GM19452 (cell line): ENCODE results near the gene LRP5.
"Not testable (repeated sequence)": the region's sequence is repeated elsewhere in the genome, so short reads cannot be mapped to it uniquely, and the experiment has no call there.

Experiments
- ATAC-seq: cut with Tn5 transposase; IDR thresholded peaks from one replicate; pipeline ENCODE4 v1.9.1; 2021; ENCODE audit not compliant: unreplicated experiment

LRP5 gene

GRCh38 chr11:68387840-68388239 lies 75.4 kb downstream of the LRP5 start:
- no peak for ATAC-seq

- no peak for ATAC-seq
Observed at GRCh38 chr11:68388595-68389198, 76.3 kb downstream of the LRP5 start.

- ATAC-seq = no peak
Observed at GRCh38 chr11:68390315-68390714, 77.9 kb downstream of the LRP5 start.

DNA sequence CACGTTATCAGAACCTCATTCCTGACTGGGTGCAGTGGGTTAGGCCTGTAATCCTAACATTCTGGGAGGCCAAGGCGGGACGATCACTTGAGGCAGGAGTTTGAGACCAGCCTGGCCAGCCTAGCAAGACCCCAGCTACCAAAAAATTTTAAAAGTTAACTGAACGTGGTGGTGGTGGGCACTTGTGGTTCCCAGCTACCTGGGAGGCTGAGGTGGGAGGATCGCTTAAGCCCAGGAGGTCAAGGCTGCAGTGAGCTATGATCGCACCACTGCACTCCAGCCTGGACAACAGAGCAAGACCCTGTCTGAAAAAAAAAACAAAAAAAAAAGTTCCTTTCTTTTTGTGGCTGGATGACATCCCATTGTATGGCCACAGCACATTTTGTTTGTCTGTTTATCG lies 80.4 kb downstream of the LRP5 start:
- ATAC-seq = no peak

DNA sequence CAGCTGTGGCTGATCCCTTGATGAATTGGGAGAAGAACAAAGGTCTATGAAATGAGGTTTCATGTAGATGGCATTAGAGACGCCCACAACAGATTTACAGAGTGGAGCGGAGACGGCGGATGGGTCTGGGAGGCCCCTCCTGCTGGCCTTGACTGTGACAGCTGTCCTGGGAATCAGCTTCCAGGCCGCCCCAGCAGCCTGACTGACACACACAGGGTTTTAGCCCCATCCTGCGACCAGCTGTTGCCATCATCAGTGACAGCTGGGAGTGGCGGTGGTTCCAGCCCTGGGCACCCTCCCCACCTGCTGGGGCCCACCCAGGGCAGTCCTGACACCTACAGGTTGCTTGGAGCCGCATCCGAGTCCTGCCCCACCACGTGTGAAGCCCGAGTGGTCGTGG lies 84.1 kb downstream of the LRP5 start:
- ATAC-seq = no peak

DNA sequence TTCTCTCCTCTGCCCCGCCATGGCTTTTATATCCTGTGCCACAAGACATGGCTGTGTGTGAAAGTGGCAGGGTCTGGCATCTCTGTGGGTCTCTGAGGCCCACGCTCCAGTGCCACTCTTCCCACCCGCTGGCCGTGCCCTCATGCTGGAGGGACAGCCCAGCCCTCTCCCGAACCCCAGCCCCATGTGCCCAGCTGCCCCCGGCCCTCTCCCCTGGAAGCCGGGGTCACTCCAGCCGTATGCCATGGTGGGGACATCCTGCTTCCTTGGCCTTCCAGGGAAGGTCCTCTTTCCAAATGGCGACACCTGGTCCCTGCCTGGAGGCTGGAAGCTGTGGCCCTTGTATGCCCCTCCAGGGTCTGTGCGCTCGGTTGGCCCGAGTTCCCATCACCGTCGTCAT lies 84.9 kb downstream of the LRP5 start:
- no peak for ATAC-seq

DNA sequence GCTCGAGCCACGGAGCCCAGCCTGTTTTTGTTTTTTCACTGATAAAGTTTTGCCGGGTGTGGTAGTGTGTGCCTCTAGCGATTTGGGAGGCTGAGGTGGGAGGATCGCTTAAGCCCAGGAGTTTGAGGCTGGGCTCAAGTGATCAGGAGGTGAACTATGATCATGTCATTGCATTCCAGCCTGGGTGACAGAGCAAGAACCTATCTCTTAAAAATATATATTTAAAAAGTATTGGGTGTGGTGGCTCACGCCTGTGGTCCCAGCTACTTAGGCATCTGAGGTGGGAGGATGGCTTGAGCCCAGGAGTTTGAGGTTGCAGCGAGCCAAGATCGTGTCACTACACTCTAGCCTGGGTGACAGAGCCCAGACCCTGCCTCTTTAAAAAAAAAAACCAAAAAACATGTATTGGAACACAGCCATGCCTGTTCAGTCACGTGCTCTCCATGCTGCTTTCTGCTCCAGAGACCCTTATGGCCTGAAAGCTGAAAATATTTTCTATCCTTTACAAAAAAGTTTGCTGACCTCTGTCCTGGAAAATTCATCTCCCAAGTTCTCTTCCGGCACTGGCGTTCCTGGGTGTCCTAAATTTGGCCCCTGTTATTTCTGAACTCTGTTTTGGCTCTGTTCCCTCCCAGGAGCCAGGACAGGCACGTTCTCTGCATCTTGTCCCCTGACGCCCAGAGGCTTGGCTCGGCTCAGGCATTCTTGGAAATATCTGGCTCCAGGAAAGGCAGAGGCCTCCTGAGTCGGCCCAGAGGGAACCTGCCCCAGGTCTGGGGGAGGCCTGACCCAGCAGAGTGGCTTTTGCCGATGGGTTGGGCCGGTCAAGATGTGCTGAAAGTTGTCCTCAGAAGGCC lies 86.8 kb downstream of the LRP5 start:
- no peak for ATAC-seq

DNA sequence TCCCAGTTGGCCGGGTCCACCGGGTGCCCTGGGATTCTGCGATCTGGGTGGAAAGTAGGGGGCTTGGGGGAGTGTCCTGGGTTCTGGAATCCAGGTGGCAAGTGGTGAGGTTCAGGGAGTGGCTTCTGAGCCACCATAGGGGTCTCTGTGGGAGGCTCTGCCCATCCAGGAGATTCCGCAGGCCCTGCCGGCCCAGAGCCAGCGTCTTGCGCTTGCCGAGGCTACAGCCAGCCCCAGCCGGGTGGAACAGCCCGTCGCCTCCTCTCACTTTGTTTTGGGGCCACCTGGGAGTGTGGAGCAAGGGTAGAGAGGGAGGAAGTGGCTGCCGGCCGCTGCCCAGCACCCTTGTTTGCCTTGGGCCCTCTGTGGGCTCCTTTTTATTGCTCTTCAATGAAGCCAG lies 87.5 kb downstream of the LRP5 start:
- ATAC-seq = no peak

- ATAC-seq = not testable (repeated sequence)
Observed at GRCh38 chr11:68400584-68400983, 88.2 kb downstream of the LRP5 start.

- ATAC-seq = no peak
Observed at GRCh38 chr11:68401856-68402255, 89.5 kb downstream of the LRP5 start.

DNA sequence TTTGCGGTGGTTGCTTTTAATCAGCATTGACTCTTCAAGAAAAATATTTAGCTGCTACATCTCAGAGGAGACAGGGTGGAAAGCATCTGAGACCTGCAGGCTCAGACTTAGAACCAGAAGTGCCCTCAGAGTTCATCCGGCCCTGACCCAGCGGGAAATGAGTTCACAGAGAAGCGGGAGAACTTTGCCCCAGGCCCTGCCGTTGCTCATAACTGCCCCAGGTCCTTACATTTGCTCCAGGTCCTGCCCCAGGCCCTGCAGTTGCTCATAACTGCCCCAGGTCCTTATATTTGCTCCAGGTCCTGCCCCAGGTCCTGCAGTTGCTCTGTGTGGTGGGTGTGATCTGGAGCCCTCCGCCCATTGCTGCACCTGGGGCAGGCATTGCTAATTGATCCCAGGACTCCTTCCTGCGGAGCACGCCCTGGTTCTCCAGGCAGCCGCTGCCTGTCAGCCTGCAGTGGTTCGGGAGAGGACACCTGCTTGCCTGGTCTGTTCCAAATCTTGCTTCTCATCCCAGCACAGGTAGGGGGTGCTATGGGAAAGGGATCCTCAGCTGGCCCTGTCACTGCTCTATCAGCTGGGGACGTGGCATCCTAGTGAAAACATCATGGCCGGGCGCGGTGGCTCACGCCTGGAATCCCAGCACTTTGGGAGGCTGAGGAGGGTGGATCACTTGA lies 90.1 kb downstream of the LRP5 start:
- ATAC-seq = no peak

DNA sequence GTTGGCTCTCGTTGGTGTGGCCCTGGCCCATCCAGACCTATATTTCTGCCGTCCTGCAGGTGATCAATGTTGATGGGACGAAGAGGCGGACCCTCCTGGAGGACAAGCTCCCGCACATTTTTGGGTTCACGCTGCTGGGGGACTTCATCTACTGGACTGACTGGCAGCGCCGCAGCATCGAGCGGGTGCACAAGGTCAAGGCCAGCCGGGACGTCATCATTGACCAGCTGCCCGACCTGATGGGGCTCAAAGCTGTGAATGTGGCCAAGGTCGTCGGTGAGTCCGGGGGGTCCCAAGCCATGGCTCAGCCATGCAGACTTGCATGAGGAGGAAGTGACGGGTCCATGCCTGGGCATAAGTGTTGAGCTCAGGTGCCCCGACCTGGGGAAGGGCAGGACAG lies 91.0 kb downstream of the LRP5 start:
- ATAC-seq = no peak

DNA sequence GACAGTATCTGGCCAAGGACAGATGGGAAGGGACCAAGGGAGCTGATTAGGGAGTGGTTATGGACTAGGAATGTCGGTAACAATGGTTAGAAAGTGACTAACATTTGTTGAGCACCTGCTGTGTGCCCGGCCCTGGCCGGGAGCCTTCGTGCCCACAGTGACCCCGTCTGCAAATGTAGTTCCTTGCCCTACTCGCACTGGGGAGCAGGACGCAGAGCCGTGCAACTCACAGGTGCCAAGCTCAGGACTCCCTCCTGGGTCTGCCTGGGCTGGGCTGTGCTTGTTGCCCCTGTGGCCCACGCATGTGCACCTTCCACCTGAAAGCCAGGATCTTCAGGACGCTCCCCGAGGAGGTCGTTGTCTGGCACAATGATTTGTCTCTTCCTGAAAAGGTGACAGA lies 91.4 kb downstream of the LRP5 start:
- ATAC-seq = no peak

GRCh38 chr11:68406324-68407313 lies 94.2 kb downstream of the LRP5 start:
- ATAC-seq = no peak

GRCh38 chr11:68408512-68408911 lies 96.1 kb downstream of the LRP5 start:
- no peak for ATAC-seq

DNA sequence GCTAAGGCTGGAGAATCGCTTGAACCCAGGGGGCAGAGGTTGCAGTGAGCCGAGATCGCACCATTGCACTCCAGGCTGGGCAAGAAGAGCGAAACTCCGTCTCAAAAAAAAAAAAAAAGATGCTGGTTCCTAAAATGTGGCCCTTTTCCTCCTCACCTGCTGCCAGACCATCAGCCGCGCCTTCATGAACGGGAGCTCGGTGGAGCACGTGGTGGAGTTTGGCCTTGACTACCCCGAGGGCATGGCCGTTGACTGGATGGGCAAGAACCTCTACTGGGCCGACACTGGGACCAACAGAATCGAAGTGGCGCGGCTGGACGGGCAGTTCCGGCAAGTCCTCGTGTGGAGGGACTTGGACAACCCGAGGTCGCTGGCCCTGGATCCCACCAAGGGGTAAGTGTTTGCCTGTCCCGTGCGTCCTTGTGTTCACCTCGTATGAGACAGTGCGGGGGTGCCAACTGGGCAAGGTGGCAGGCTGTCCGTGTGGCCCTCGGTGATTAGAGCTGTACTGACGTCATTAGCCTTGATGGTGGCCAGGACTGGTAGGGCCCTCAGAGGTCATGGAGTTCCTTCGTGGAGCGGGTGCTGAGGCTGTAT lies 97.5 kb downstream of the LRP5 start:
- ATAC-seq = no peak

DNA sequence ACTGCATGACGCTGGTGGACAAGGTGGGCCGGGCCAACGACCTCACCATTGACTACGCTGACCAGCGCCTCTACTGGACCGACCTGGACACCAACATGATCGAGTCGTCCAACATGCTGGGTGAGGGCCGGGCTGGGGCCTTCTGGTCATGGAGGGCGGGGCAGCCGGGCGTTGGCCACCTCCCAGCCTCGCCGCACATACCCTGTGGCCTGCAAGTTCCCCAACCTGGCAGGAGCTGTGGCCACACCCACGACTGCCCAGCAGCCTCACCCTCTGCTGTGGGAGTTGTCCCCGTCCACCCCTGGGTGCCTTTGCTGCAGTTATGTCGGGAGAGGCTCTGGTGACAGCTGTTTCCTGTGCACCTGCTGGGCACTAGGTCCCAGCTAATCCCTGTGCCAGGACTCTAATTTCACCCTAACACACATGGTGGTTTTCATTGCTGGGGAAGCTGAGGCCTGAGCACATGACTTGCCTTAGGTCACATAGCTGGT lies 99.2 kb downstream of the LRP5 start:
- no peak for ATAC-seq

- ATAC-seq = no peak
Observed at GRCh38 chr11:68412593-68413475, 100.4 kb downstream of the LRP5 start.

DNA sequence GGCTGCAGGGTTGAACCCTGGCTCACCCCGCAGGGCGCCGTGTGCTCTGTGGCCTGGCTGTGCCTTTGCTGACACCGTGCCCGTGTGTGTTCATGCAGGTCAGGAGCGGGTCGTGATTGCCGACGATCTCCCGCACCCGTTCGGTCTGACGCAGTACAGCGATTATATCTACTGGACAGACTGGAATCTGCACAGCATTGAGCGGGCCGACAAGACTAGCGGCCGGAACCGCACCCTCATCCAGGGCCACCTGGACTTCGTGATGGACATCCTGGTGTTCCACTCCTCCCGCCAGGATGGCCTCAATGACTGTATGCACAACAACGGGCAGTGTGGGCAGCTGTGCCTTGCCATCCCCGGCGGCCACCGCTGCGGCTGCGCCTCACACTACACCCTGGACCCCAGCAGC lies 101.2 kb downstream of the LRP5 start:
- no peak for ATAC-seq
